HL-60/S4 (cell line): ENCODE results near the gene RASA2.
"Not testable (repeated sequence)": the region's sequence is repeated elsewhere in the genome, so short reads cannot be mapped to it uniquely, and the experiment has no call there.

Experiments used
- in situ Hi-C: fragments of 300-500 bp; cut with MboI; formaldehyde crosslinking; loops from 2 replicates; pipeline ENCODE4 v1.14.3; 2022; ENCODE audit warnings: low sequenced_read_pairs

Gene RASA2

DNA sequence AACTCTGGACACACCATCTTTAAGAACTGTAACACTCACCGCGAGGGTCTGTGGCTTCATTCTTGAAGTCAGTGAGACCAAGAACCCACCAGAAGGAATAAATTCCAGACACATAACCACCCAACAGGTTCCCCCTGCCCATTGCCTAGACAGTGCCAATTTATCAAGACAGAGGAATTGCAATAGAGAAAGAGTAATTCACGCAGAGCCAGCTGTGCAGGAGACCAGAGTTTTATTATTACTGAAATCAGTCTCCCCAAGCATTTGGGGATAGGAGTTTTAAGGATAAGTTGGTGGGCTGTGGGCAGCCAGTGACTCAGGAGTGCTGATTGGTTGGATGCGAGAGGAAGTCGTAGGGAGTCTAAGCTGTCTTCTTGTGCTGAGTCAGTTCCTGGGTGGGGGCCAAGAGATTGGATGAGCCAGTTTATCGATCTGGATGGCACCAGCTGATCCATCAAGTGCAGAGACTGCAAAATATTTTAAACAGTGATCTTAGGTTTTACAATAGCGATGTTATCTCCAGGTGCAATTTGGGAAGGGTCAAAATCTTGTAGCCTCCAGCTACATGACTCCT is 142.1 kb downstream of the RASA2 start:
- in situ Hi-C loops, result not testable (repeated sequence)

DNA sequence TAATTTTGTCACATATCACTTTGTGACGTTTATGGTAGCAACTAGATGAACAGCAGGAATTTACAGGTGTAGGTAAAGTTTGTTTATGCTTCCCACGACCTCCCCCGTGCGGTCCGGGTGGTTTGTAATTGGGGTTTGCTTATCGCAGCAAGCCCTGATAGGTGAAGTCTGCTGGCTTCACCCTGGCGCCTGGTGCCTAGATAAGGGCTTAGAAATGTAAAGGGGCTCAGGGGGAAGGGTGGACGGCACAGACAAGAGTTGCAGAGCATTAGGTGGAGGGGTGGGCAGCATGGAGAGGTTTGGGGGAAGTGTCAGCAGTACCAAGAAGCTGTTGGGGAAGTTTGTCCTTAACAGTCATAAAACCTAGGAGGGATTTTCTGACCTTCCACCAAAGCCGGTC is 143.1 kb downstream of the RASA2 start:
- in situ Hi-C loops, result no loop called here

DNA sequence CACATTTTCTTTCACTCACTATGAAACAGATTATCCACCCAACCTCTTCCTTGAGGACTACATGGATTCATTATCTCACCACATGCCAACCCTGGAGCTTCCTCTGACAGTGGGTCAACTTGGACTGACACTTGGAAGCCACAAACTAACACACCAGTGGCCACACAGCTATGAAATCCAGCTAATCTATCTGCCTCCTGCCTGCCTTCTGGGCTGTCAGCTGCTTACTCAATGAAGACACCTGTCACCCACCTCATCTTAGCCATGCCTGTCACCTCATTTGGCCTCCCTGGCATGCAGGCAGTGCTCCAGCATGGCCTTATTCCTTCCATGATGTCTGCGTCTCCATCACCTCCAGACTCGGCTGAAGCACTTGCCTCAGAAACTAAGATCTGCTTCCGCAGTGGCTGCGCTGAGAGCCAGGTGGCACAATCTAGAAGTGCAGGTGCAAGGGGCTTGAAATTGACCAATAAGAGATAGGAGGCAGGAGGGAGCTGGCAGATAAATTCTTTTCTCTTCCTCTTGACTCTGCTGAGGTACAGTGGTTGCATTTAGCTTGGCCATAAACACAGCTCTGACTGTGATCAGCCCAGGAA is 146.1 kb downstream of the RASA2 start:
- in situ Hi-C loops, result no loop called here

DNA sequence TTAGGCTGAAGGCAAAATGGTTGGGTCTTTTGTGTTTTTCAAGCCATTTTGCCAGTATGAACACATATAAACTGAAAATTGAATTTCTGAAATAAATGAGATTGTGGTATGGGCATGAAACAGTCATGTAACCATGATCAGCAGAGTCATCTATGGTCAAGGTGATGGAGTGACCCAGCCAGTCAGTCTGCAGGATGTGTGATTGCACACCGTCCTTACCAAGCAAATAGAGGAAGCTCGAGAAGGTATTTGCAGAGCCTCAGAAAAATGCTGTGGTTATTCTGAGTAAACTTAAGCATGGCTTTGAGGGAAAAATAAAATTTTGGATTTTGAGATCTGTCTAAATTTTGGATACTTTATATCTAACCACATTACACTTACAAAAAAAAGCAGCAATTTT is 155.4 kb downstream of the RASA2 start:
- in situ Hi-C loops, result no loop called here

DNA sequence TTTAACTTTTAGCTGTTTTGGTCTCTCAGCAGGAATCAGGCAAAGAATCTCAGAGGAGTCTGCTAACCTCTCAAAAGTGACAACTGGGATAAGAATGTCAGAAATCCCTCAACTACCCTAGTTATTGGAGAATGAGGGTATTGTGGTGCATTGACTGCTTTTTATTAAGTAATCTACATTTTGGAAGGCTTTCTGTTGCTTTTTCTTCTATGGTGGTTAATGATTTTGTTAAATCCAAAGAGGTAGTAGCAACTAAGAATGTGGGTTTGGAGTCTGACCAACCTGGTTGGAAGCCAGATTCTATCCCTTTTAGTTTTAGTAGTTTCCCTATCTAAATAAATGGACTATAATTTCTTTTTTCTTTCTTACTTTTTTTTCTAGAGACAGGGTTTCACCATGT is 156.6 kb downstream of the RASA2 start:
- in situ Hi-C loops, result no loop called here

DNA sequence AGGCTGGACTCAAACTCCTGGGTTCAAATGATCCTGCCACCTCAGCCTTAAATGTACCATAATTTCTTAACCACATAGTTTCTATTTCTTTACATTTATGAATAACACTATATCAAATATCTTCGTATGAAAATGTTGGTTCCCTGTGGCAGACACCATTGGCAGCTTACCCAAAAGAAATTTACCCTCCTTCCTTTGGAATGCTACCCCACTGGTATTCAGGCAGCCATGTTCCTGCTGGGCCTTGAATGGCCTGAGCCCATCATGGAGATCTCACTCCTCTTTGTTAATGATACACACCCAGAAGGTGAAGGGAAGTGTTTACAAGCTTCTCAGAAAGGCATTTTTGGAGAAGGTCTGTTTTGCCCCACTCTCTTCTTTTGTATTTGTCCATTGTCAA is 157.0 kb downstream of the RASA2 start:
- in situ Hi-C loops, result no loop called here

DNA sequence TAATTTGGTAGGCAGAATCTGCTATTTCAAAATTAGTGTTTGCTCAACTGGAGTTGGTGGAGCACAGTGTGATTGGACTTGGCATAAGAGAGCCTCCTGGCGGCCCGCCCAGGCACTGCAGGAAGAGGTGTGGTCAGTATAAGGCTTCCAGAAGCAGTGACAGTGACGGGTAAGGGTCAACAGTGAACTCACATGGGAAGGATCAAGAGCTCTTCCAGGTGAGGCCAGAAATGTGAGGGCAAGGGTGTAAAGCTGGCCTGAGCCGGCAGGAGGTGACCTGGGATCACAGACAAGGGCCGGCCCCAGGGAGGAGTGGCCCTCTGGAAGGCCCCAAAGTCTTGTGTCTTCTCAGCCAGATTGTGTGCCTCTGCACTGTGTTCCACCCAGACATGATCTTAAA is 158.1 kb downstream of the RASA2 start:
- in situ Hi-C loops, result no loop called here

DNA sequence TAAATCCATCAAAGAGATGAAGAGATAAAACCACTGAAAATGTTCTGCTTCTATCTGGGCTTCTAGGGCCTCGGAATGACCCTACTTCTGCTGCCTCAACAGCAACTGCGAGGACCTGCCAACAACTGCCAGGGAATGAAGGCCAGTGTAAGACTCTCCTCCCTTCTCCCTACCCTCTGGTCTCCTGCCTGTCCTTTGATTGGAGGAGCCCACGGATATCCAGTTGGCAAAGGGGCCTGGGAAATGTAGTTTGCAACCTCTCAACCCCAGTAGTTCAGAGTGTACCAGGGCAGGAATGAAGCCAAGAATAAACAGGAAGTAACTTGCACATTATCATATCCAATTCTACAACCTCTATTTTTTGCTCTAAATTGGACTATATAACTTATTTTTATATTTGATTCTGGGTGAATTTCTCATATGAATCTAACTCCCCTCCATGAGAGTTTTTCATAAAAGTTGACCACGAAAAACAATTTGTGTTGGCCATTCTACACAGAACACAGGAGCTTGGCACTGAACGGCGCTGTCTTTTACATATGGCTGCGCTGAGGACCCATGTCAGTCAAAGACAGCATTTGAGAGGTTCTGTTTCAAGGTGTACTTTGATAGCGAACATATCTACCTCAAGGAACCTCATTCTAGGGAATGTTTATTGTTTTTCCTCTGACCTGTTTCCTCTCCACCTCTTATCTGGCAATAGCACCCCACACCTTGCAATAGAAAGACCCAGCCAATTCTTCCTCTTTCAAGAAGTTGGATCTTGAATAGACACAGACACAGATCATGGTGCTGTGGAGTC is 160.1 kb downstream of the RASA2 start:
- in situ Hi-C loops, result no loop called here

DNA sequence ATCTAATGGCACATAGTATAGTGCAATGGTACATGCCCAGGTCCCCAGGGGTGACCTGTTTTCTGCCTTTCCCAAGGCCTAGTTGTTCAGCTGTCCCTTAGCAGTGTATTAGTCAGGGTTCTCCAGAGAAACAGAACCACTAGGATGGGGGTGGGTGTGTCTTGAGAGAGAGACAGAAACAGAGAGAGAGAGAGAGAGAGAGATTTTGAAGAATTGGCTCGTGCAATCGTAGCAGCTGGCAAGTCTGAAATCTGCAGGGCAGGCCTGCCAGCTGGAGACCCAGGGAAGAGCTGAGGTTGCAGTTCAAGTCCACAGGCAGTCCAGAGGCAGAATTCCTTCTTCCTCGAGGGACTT is 160.7 kb downstream of the RASA2 start:
- in situ Hi-C loops, result no loop called here

DNA sequence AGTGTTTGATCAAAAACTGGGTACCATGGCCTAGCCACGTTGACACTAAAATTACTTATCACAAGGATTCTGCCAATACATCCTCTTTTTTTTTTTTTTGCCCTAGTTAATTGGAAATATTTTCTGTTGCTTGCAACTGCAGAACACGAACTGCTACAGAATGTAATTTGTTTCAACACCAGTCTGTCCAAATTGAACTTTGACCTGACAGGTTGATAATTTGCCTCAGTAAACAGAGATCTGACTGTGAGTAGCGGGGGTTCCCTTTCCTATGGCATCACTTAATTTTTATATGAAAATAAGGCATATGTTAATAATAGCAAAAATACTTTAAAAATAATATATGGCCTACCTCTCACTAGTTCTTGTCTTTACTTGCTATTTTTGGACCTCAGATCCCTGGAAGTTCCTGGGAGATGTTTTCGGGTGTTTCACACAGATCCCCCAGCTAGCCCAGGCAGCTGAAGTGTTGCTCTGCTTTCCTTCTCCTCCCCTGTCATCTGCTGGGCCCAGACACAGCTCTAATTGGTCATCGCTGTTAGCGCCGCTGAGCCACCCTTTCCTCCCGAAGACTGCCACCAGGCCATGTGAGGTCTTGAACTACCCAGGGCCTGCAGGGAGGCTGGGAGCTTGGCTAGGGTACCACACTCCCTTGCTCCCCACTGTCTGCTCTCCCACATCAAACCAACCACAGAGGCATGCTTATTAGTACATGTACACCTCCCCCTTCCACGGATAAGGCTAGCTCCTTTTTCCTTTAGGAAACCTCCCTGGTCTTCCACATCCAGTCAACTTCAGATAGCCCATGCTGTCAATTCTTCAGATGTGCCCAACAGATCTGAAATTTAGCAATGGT is 161.5 kb downstream of the RASA2 start:
- in situ Hi-C loops, result no loop called here

DNA sequence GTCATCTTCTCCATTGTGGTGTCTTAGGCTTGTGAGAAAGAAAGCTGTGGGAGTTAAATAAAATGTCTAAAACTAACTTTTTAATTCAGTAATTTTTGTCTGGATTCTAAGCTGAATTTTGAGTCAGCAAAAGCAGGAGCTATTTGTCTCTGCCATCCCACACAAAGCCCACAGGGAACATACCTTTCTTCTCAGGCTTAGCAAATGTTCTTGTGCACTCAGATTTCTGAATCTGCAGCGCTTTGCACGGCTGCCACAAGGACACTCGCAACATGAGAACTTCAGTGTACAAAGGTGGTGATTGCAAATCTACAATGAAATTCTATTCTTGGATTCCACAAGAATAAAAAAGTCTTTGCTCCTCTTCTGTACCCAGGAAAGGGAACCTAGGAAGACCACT is 163.0 kb downstream of the RASA2 start:
- in situ Hi-C loops, result no loop called here

DNA sequence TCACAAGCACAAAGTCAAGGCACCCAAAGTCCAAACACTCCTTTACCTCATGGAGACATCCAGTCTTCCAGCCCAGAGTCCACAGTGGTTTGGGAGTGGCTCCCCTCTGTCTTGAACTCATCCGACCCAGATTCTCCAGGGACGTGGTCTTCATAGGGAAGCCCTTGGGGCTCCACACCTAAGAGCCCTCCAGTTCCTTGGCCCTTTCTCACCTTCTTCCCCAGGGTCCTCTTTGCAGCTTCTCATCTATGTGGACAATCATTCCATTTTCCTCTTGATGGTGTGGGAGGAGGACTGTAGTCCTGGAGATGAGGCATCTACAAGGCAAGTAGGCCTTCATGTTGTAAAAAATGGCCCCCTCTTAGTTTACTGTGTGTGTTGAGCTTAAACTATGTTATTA is 164.0 kb downstream of the RASA2 start:
- in situ Hi-C loops, result no loop called here

DNA sequence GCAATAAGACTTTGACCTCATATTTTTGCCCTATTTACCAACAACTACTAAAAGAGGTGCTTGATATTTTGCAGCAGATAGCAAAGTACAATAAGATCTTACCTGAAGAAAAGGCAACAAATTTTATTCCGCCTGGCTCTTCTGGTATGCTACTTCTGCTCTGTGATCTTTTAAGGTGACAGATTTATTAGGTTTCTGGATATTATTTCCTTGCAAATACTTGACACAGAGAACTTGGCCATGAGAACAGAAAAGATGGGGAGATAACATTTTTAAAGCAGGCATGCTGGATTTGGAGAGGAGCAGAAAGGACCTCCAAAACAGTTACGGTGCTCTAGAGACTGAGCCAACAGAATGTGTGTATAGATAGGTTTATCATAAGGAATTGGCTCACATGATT is 164.6 kb downstream of the RASA2 start:
- in situ Hi-C loops, result no loop called here

DNA sequence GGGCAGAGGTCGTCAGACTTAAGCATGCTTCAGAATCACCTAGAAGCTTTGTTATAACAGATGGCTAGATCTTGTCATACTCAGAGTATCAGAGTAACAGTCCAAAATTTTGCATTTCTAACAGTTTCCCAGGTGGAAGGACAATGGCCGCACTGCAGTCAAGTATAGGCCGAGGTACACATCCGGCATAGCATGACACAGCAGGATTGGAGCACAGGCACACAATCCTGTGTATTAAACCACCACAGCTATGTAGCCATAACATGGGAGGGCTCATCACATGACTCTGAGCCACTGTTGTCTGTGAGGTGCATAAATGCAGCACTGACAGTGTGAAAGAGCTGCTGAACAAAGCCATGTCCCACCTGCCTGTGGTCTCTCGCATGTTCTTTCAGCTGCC is 165.5 kb downstream of the RASA2 start:
- in situ Hi-C loops, result no loop called here

DNA sequence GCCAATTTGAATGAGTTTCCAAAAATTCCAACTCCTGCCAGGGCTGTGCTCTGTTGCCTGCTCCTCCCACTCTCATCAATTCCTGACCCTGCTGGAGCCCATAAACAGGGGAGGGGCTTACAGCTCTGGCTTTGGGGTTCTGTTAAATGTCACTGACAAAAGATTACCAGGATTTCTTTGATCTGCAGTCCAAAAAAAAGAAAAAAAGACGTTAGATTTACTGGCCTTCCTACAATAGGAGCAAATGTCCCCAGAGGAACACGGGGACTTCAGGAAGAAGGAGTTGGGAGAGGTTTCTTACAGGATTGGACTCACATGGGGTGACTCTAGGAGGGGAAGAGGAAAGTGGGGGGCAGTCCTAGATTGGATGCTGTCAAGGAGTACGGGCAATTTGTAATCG is 167.0 kb downstream of the RASA2 start:
- in situ Hi-C loops, result no loop called here

DNA sequence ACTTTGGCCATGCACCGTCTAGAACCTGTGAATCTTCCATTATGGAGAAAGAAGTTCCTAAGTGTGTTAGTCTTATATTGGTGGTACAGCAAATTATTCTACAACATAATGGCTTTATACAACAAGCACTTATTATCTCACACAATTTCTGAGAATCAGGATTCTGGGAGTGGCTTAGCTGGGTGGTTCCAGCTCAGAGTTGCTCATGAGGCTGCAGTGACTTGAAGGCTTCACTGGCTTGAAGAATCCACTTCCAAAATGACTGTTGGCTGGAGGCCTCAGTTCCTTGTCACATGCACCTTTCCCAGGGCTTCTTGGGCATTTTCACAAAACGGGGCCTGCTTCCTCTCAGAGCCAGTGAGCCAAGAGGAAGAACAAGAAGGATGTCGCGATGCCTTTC is 169.0 kb downstream of the RASA2 start:
- in situ Hi-C loops, result no loop called here

DNA sequence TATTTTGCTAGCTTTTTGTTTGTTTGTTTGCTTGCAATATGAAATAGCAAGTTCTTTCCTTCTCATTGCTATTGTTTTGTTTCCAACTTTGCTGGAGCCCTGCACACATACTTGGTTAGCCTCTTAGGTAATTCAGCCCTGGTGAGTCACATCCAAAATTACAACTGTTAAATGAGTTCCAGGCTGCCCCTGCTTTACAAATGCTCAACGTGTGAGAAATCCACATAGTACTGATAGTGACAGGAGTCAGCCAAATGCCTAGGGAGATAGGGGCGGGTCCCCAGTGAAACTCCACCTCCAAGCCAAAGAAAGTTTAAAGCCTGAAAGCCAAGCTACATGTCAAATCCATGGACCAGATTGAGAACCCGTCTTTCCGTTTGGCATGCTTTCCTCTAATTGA is 169.9 kb downstream of the RASA2 start:
- in situ Hi-C loops, result no loop called here

DNA sequence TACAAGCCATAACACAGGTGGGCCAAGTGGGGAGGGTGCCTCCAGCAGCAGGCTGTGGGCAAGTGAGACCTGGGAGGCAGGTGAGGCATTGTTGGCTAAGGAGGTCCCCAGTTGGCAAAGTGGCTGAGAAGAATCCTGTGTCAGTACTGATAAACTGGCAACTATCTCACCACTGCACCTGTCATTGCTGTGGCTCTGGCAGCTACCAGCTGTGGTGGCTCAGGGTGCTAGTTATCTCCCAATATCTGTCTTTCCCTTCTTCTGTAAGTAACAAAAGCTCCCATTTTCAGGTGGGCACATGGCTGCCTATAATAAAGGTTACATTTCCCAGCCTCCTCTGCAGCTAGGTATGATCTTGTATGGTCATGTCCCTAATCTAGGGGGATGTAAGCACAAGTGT is 170.7 kb downstream of the RASA2 start:
- in situ Hi-C loops, result no loop called here

DNA sequence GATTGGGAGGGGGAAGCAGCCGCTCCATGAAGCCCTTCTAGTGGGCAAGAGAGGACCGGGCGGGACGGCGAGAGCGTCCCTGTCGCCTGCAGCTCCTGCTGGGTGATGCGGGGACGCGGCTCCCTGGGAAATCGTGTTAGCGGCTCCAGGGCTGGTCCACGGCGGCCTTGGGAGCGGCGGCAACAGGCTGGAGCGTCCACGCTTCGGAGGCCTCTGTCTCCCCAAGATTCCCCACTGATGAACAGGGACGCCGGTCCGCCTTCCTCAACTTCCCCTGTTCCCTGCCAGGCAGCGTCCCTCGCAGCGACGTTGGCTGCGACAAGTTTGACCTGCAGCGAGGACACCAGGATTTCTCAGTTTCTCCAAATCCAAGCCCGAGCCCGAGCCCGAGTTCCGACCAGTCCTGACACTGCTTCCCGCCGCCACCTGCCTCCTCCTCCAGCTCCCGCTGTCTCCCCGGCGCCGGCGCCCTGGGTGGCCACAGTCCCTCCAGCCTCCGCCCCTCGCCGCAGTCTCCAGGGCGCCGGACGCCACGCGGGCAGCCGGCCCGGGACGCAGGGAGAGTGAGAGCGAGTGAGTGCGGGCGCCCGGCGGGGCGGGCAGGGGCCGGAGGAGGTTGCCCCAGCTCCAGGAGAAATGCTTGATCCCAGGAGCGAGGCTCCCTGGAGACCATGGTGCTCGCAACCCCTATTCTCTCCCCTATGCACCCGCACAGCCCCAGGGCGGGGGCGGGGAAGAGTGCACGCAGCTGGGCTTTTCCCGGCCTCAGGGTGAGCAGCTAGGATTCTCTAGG is 173.2 kb downstream of the RASA2 start:
- in situ Hi-C loops, result no loop called here

DNA sequence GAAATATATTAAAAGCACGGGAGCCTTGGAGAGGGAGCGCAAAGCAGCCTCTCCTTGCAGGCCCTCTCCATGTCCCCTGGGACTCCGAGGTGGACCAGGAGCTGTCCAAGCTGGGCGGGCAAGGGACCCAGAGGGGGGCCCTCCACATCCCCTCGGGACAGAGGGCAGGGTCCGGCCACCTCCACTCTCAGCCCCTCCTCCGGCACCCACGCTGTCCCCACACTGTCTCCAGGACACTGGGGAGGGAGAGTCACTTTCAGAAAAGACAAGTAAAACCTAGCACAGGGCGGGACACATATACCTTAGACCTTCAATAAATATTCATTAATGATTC is 173.8 kb downstream of the RASA2 start:
- in situ Hi-C loops, result no loop called here
